Skin epidermis (tissue), 12 donors: ENCODE data around the gene ARHGAP6.
"Not testable (repeated sequence)": the region's sequence is repeated elsewhere in the genome, so short reads cannot be mapped to it uniquely, and the experiment has no call there.

Experiments
- H3K27ac ChIP-seq, 21 experiments: fragments of 200-600 bp; sonication (generic) in 11 of 21; one replicate each; pipeline ENCODE4 v1.5.0; 2020; ENCODE audit warnings: mild to moderate bottlenecking in 3 of 21, inconsistent platforms in 2 of 21, moderate library complexity in 2 of 21
- H3K4me3 ChIP-seq, 7 experiments: fragments of 200-600 bp; sonication (generic) in 2 of 7; one replicate each; pipeline ENCODE4 v1.5.0; 2020; ENCODE audit warnings: inconsistent platforms in 2 of 7, mild to moderate bottlenecking in 2 of 7, moderate library complexity in 1 of 7

ARHGAP6 gene

DNA sequence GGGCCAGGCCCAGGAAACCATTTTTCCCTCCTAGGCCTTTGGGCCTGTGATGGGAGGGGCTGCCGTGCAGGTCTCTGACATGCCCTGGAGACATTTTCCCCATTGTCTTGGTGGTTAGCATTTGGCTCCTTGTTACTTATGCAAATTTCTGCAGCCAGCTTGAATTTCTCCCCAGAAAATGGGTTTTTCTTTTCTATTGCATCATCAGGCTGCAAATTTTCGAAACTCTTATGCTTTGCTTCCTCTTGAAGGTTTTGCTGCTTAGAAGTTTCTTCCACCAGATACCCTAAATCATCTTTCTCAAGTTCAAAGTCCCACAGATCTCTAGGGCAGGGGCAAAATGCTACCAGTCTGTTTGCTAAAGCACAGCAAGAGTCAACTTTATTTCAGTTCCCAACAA lies 430.3 kb downstream of the ARHGAP6 start:
- not testable (repeated sequence) for H3K27ac ChIP-seq, H3K4me3 ChIP-seq

DNA sequence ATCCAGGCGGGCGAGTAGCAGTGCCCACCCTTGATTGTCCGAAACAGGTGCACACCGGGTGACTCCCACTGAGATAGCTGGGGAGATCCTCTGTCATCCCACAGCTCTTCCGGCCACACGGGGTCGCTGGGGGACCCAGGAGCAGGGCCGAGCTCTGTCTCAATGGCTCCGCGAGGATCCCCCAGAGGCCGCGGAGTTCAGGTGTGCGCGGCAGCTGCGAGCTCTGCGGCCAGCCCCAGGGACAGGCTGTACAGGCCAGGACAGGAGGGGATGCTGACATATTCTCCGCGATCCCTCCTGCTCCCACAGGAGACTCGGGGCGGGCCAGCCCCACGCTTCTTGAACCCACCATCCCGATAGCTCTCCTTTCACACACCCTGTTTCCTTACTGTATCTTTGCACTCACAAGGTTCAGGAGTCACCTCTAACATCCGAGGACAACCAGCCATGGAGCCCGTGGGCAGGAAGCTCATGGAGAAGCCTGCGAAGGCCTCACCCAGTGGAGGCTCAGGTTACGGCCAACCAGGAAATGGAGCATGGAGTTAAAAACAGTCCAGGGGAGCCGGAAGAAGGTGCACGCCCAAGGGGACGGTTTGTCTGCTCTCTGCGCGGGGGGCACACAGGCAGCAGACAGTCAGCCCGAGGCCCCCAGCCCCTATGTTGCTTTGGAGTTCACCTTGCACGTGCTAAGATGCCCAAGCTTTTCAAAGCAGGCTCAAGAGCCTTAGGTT lies 450.4 kb downstream of the ARHGAP6 start:
- H3K4me3 ChIP-seq: no peak overlapping the region
- H3K27ac ChIP-seq: no peak overlapping the region

DNA sequence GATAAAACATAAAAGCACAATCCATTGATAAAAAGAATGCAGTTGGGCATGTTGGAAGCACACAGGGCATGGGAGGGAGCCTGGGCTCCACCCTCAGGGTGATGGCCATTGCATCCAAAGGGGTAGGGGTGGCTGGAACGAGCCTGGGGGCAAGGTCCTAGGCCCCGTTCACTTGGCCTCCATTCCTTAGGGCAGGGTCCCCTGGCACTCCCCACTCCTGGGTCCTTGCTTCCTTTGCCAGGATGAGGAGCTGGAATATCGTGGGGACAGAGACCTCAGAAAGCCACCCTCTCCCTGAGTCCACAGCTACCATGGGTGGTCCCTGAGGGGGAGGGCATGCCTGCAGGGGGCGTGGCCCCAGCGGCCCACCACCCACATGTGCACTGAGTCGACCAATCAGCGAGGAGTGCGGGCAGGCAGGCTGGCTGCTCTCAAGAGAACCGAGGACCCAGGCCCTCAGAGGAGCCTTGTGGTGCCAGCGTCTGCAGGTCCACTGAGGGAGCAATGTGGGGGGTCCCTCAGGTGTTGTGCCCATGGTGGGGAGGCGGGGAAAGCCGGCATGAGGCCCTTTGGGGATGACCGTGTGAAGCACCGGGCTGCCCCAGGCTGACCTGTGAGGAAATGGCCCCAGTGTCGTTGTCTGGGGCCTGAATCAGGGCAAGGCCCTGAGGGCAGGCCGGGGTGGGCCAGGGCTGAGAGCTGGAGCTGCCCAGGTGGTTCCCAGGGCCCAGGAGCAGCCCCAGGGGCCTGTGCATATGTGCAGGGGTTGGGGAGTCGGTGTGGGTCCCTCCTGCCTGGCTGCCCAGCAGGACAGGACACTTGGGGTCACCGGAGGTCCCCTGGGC lies 451.2 kb downstream of the ARHGAP6 start:
- no peak overlapping the region for H3K27ac ChIP-seq

DNA sequence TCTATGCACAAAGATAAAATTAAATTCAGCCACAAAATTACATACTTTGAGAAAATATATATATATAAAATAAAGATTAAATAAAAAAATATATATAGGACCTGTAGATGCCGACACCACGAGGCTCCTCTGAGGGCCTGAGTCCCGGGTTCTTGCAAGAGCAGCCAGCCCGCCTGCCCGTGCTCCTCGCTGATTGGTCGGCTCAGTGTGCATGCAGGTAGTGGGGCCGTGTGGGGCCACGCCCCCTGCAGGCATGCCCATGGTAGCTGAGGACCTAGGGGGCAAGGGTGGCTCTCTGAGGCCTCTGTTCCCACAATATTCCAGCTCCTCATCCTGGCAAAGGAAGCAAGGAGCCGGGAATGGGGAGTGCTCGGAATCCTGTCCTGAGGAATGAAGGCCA lies 453.0 kb downstream of the ARHGAP6 start:
- H3K27ac ChIP-seq: no peak overlapping the region
- H3K4me3 ChIP-seq: no peak overlapping the region

More for the DNA sequence above, 451.2 kb downstream of the ARHGAP6 start:
- no peak overlapping the region for H3K4me3 ChIP-seq

DNA sequence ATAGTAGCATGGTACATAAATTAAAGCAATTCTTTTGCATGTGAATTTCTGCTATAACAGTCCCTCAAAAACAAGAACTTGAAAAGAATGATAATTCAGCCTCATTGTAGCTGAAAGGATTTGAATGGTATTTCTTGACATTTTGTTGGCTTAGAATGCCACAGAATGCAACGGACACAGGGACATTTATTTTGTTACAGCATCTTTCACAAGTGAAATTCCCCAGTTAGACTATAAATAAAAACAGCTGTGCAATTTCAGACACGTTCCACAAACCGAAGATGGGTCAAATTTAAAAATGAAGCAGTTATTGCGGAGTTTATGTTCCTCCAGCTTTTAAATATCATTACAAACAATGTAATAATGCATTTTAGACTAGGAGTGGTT lies 455.3 kb downstream of the ARHGAP6 start:
- Histone ChIP-seq H3K4me3 (no peak overlapping the region), H3K27ac (no peak overlapping the region)

DNA sequence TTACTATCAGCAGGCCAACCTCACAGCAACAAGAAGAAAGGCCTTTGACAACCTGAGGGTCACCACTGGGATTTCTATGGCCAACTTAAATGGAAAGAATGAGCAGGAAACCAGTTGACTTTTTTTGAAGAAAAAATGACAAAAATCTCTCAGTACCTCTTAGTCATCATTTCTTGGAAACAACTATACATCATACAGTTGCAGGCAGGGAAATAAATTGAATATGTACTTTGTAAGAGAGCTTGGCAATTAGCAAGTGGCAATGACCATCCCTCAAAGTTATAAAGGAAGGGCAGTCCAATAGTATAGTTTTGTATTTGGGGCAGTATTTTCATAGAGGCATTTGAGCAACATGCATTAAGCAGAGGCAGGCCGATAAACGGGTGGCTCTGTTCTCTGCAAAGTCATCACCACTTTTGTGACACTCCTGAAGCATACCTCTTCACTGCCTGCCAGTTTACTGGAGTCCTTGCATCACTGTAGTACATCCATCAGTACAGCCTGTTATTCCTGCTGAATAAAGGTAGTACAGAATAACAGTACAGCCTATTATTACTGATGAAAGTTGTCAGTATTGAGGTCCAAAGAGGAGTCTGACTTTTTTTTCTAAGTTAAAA lies 455.8 kb downstream of the ARHGAP6 start:
- Histone ChIP-seq H3K27ac (no peak overlapping the region), H3K4me3 (no peak overlapping the region)

DNA sequence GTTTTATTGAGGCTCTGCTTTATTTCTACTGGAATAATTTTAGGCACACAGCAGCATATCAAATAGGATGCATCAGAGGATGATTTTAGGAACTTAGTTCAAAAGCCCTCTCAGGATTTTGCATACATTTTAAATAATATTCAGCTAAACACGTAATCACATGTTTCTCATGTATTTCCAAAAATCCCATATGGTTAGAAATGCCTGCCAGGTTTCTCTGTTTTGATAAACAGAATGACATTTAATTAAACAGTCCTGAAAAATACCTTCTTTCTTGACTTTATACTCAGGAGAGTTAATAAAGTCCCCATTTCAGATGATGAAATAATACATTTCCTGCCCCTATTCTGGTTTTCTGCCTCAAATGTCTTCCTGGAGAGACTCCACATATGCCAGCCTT lies 459.0 kb downstream of the ARHGAP6 start:
- H3K27ac ChIP-seq: no peak overlapping the region
- H3K4me3 ChIP-seq: no peak overlapping the region

DNA sequence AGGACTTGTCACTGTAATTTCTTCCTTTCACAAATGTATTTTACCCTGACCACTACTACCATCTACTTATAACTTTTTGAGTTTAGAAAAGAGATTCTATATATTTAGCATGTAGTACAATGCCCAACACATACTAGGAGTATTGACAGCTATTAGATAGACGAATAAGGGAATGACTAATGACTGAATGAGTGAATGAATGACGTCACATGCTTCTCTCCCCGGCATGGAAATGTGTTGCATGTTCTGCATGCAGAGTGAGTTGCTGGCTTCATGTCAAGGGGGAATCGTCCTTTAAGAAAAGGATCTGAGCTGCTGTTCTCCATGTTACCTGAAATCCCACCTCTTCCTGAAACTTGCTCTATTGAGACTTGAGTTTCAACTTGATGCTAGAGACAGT lies 459.9 kb downstream of the ARHGAP6 start:
- Histone ChIP-seq H3K4me3 (no peak overlapping the region), H3K27ac (no peak overlapping the region)

DNA sequence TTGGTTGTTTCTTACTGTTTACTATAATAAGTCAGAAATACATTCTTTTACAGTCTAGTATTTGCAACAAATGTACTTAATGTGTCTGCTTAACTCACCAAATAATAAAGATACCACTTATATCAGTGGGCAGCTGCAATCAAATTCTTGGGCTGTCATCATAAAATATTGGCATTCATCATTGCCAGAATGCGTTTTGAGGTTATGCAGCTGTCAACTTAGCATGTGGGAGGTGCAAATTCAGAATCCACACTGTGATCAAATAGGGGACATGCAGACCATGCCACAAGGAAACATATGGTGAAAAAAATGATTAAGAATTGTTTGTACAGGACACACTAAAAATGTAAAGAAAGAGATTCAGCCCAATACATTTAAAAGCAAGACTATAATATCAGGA lies 468.0 kb downstream of the ARHGAP6 start:
- Histone ChIP-seq H3K4me3 (no peak overlapping the region), H3K27ac (no peak overlapping the region)

DNA sequence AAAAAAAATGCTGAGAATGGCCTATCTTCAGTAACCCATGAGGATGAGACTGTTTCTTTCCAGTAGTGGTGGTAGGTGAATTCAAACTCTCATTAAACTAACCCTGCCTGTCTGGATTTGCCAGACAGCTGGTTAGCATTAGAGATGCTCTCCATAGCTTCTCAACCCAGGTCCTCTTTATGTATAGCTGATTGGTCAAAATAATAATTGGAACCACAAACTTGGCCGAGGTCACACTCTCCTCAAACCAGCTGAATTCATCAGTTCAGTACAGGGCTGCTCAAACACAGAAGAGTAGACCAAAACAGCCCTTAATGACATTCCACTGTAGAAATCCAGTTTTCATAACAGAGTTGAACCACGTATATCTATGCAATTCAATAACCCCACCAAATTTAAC lies 469.2 kb downstream of the ARHGAP6 start:
- Histone ChIP-seq H3K4me3 (no peak overlapping the region), H3K27ac (no peak overlapping the region)

DNA sequence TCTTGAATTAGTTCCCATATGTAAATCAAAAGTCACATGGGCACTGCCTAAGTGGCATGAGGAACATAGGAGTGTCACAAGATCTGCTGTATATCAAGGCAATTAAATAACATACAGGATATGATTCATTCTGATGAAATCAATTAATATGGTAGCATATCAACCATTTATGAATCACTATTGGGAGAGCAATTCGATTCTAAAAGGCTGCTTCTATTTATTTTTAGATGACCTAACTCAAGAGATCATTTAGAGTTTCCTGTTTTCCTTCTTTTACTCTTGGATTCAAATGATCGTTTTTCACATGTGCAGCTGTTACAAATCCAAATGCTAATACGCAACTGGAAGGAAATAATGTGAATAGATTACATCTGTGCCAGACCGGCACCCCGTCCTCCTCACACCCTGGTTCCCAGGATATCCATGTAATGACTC lies 472.7 kb downstream of the ARHGAP6 start:
- no peak overlapping the region for H3K27ac ChIP-seq
- H3K4me3 ChIP-seq: no peak overlapping the region

DNA sequence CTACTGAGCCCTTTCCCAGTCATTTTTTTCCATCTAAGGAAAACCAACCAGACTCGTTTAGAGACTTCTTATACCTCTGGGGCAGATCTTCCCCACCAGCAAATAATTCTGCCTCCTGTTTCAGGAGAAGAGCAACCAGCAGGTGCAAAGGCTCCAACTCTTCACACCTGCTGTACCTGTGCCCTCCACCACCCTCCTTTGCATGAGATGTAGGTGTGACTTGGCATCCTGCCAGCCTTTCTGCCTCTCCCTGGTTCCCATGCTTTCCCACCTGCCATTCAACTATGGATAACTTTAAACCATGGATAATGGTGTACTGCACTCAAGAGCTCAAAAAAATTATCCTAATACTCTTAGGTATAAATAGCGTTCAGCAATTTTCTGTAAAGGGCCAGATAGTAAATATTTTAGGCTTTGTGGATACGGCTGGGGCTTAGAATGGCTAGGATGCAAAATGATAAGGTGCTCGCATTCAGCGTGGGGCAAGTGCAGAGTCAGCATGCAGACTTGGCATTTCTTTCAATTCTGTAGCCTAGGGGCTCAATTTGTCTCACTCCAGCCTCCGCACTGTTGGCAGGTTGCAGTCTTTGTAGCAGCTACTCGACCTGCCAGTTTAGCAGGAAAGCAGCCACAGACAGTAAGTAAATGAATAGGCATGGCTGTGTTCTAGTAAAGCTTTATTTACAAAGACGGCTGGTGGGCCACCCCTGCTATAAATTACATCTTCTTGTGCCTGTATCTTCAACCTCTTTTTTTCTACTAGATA lies 474.8 kb downstream of the ARHGAP6 start:
- Histone ChIP-seq H3K4me3 (no peak overlapping the region), H3K27ac (no peak overlapping the region)

DNA sequence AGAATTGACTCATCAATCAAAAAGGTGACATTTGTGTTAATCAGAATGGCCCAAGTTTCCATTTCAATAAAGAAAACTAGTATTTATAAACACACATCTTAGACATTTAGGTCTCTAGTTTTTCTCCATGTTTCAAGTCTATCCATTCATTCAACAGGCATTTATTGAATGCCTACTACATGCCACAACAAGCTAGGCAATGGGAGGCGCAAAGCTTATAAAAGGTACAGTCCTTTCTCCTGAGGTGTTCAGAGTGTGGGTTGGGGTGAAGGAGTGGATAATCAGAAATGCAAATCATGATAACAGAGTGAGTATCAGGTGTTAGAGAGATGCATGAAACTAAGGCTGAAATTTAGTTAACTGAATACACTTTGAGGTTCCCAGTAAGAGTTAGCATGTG lies 476.6 kb downstream of the ARHGAP6 start:
- no peak overlapping the region for H3K27ac ChIP-seq

DNA sequence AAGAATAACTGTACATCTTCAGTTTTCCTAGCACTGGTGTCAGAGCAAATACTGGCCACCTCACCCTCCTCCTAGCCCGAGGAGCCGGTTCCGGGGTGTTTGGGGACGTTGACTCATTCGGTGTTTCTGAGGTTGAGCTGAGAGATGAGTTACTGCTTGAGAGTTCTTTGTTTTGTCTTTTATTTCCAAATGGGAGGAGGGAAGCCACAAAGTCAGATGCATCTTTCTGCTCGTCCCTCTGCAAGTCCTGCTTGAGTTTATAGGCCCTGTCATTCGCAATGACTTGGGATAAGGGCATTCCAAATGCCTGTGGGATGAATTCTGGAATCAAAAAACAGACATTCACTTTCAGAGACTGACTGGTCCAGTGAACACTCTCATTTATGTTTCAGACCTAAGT lies 477.1 kb downstream of the ARHGAP6 start:
- H3K27ac ChIP-seq: no peak overlapping the region
- no peak overlapping the region for H3K4me3 ChIP-seq

More for the DNA sequence above, 476.6 kb downstream of the ARHGAP6 start:
- no peak overlapping the region for H3K4me3 ChIP-seq

DNA sequence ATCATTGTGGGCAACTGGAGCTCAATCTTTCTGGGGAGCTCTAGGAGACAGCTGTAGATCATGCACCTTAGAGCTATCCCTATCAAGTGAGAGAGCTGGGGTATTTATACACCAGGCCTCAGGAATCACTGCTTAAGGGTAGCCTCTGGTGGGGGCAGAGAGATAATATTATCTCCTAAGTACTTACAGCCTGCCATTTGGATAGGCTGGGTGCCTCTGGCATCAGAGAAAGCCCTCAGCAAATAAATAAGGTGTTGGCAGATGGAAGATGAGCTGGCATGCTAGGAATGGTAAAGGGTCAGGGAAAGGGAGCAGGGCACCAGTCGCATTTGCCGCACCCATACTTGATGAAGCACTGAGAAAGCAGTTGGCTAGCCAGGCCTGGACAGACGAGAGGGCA lies 478.7 kb downstream of the ARHGAP6 start:
- no peak overlapping the region for H3K4me3 ChIP-seq
- no peak overlapping the region for H3K27ac ChIP-seq

DNA sequence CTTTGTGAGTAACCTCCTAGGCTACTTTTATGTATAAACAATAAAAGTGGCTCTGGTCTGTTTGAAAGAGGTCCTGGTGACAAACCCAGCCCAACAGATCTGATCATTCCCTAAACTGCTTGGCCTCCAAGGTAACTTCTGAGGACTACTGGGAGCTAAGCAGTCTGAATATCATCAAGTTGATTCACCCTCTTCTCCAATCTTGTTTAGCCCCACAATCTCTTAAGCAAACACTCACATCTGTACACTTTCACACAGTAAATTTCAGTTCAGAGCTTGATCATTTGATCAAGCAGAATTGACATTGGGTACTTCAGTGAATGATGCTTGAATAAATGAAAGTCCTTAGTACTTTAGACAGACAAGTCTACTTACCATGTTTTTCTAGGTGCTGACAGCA lies 479.9 kb downstream of the ARHGAP6 start:
- Histone ChIP-seq H3K4me3 (no peak overlapping the region), H3K27ac (no peak overlapping the region)

DNA sequence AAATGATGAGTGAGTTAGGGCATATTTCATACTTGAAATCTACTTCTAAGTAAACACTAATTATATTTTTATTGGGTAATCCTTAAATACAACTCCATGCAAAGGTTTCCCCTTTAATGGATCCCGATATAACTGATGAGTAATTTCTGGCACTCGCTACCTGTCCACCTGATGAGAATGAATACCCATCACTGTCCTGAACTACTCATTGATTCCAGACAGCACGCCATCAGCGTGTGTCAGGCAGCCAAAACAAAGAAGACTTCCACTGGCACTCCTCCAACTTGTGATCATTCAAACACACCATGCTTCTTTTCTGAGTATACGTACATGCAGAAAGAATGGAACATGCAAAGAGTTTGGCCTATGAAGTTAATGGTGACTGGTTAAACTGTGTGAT lies 485.1 kb downstream of the ARHGAP6 start:
- no peak overlapping the region for H3K4me3 ChIP-seq
- no peak overlapping the region for H3K27ac ChIP-seq

DNA sequence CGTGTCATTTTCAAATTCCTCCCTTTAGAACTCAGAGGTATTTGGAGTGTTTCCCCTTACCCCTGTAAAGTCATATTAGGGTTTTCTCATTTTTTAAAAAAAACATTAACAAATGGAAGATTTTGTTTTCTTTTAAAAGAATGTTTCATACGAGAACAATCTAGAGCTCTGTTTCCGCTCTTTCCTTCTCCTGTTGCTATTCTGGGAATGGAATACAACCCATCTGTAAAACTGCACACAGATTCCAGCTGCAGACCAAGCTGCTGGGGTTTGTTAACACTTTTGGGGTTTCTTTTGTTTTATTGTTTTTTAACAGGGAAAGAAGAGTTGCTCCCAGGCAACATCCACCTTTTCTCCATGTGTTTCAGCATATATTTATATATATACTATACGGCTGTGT lies 493.3 kb downstream of the ARHGAP6 start:
- Histone ChIP-seq H3K4me3 (no peak overlapping the region), H3K27ac (no peak overlapping the region)

DNA sequence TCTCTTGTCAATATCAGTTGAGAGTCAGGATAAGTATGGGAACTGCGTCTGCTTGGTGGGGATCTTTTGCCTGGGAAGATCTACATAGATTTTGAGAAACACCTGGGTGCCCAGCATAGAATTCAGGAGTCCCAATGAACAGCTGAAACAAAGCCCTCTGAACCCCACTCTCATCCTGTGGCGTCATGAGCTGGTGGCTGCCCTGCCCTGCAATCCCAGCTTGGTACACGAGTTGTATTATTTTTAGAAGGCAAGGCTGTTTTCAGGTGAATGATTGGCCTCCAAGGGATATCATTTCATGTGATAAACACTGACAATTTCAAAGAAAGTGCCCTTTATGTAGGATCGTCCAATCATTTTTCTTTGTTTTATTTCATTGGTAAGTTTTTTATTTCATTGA lies 493.8 kb downstream of the ARHGAP6 start:
- Histone ChIP-seq H3K4me3 (no peak overlapping the region), H3K27ac (no peak overlapping the region)

DNA sequence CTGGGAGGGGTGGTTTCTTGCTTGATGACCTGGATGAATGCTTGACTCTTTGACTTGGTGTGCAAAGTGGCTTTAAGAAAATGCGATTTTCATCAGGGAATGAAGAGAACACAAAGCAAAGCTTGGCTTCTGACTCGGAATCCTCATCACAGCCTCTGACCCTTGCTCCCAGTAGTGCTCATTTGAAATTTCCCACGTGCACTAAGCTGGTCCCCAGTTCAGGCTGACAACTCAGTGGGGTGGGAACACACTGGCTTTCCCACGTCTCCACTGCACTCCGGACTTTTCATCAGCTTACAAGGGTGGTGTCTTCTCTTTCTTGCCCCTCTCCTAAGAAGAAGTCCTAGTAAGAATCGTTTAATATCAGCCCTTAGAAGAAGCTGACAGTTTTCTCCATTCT lies 501.3 kb downstream of the ARHGAP6 start:
- no peak overlapping the region for H3K27ac ChIP-seq
- no peak overlapping the region for H3K4me3 ChIP-seq
